Neural cell (in vitro differentiated cells): ENCODE data around the gene LPP. TPM values are rescaled to one million over a fixed set of nuclear protein-coding genes. Genes with fewer than 3 reads are reported as not detected.

Experiments
- H2AFZ ChIP-seq: fragments of 200-600, 300-800 bp; sonication (generic), shearing (Covaris generic); 2 replicates; pipeline ENCODE4 v1.6.0; 2014; ENCODE audit warnings: low read depth, mild to moderate bottlenecking, antibody characterized with exemption, low read length, moderate library complexity
- H3F3A ChIP-seq: fragments of 200-600 bp; shearing (Covaris generic); 2 replicates; pipeline ENCODE4 v1.6.1; 2016; ENCODE audit warnings: mild to moderate bottlenecking, moderate library complexity, mixed read lengths, antibody characterized with exemption, low read length; ENCODE audit not compliant: insufficient read depth, poor library complexity, severe bottlenecking
- H3K27ac ChIP-seq: fragments of 200-600, 300-800 bp; sonication (generic), shearing (Covaris generic); 2 replicates; pipeline ENCODE4 v1.5.1; 2014; ENCODE audit warnings: mild to moderate bottlenecking, low read length, moderate library complexity
- H3K27me3 ChIP-seq: fragments of 300-800, 200-600 bp; sonication (generic), shearing (Covaris generic); 2 replicates; pipeline ENCODE4 v1.6.0; 2014; ENCODE audit warnings: mild to moderate bottlenecking, low read depth, low read length, moderate library complexity; ENCODE audit not compliant: insufficient read depth
- H3K36me3 ChIP-seq: fragments of 300-800, 200-600 bp; sonication (generic), shearing (Covaris generic); 2 replicates; pipeline ENCODE4 v1.5.1; 2014; ENCODE audit warnings: mild to moderate bottlenecking, antibody characterized with exemption, low read length, moderate library complexity; ENCODE audit not compliant: insufficient read depth
- H3K4me2 ChIP-seq: fragments of 300-800, 200-600 bp; sonication (generic), shearing (Covaris generic); 2 replicates; pipeline ENCODE4 v1.6.0; 2014; ENCODE audit warnings: mild to moderate bottlenecking, low read length
- H3K4me3 ChIP-seq: fragments of 300-800, 200-600 bp; sonication (generic), shearing (Covaris generic); 2 replicates; pipeline ENCODE4 v1.5.1; 2014; ENCODE audit warnings: mild to moderate bottlenecking, low read length, moderate library complexity
- H3K79me2 ChIP-seq: fragments of 200-600 bp; shearing (Covaris generic); replicated peaks from 2 replicates; pipeline ENCODE4 v1.6.0; 2014; ENCODE audit warnings: mild to moderate bottlenecking, low read length, moderate library complexity; ENCODE audit not compliant: insufficient read depth
- H3K9ac ChIP-seq: fragments of 300-800, 200-600 bp; sonication (generic), shearing (Covaris generic); 2 replicates; pipeline ENCODE4 v1.6.1; 2016; ENCODE audit warnings: mild to moderate bottlenecking, low read length, mixed read lengths
- H3K9me2 ChIP-seq: fragments of 200-600 bp; shearing (Covaris generic); 2 replicates; pipeline ENCODE4 v1.6.1; 2016; ENCODE audit warnings: mild to moderate bottlenecking, low read length, mixed read lengths; ENCODE audit not compliant: insufficient read depth
- H3K9me3 ChIP-seq: fragments of 200-600, 300-800 bp; sonication (generic), shearing (Covaris generic); 2 replicates; pipeline ENCODE4 v1.6.1; 2016; ENCODE audit warnings: mild to moderate bottlenecking, mixed run types, low read length, moderate library complexity, mixed read lengths
- H4K20me1 ChIP-seq: fragments of 200-600 bp; shearing (Covaris generic); 2 replicates; pipeline ENCODE4 v1.6.1; 2016; ENCODE audit warnings: mild to moderate bottlenecking, mixed run types; ENCODE audit not compliant: insufficient read depth
- CTCF ChIP-seq: fragments of 450-650 bp; IDR thresholded peaks from 2 replicates; pipeline ENCODE4 v1.5.1; 2014; ENCODE audit warnings: antibody characterized with exemption, mild to moderate bottlenecking, moderate library complexity; ENCODE audit not compliant: poor library complexity, severe bottlenecking
- EP300 ChIP-seq: fragments of 450-650 bp; conservative IDR thresholded peaks from 2 replicates; pipeline ENCODE4 v1.6.1; 2014; ENCODE audit warnings: antibody characterized with exemption, mild to moderate bottlenecking, moderate library complexity; ENCODE audit not compliant: poor library complexity, severe bottlenecking
- EZH2 ChIP-seq: fragments of 200-600, 300-800 bp; shearing (Covaris generic), sonication (generic); IDR thresholded peaks from 2 replicates; pipeline ENCODE4 v1.6.1; 2014; ENCODE audit warnings: antibody characterized with exemption, low read length, borderline replicate concordance, mild to moderate bottlenecking; ENCODE audit not compliant: insufficient read depth, poor library complexity, severe bottlenecking
- MXI1 ChIP-seq: fragments of 450-650 bp; conservative IDR thresholded peaks from 2 replicates; pipeline ENCODE4 v1.6.1; 2014; ENCODE audit warnings: antibody characterized with exemption, mild to moderate bottlenecking; ENCODE audit not compliant: poor library complexity, severe bottlenecking
- POLR2AphosphoS5 ChIP-seq: IDR thresholded peaks from 2 replicates; pipeline ENCODE4 v1.6.1; 2012
- RAD21 ChIP-seq: fragments of 450-650 bp; conservative IDR thresholded peaks from 2 replicates; pipeline ENCODE4 v1.6.1; 2014; ENCODE audit warnings: antibody characterized with exemption, mild to moderate bottlenecking, moderate library complexity
- REST ChIP-seq: IDR thresholded peaks from 2 replicates; pipeline ENCODE4 v1.6.1; 2012; ENCODE audit warnings: borderline replicate concordance
- SMC3 ChIP-seq: fragments of 450-650 bp; conservative IDR thresholded peaks from 2 replicates; pipeline ENCODE4 v1.6.1; 2014; ENCODE audit warnings: antibody characterized with exemption, mild to moderate bottlenecking, moderate library complexity; ENCODE audit not compliant: poor library complexity
- TAF1 ChIP-seq: IDR thresholded peaks from 2 replicates; pipeline ENCODE4 v1.6.1; 2012; ENCODE audit warnings: low read depth
- polyA plus RNA-seq: library from polyadenylated mRNA; depleted of rRNA; stranded (reverse); fragments of >200 nt; gene quantifications from 2 replicates; pipeline ENCODE4 v1.2.3, GENCODE V29; 2014

The LPP gene
- polyA plus RNA-seq, 1 donor from 2014 or later: 3.0 TPM

GRCh38 chr3:188316723-188317070 is 162.7 kb downstream of the LPP start:
- no peaks in the 10 kb centered on the region for H3K27me3 ChIP-seq
- H3K4me3 ChIP-seq: no peak overlapping the region
- H3F3A ChIP-seq: no peaks in the 10 kb centered on the region
- H3K79me2 ChIP-seq: no peaks in the 10 kb centered on the region
- no peak overlapping the region for H3K9ac ChIP-seq
- TF ChIP-seq REST: no peak
- TF ChIP-seq SMC3: no peak
- no peak for TF ChIP-seq EZH2
- TF ChIP-seq TAF1: no peak
- no peak for TF ChIP-seq POLR2AphosphoS5
- no peak for TF ChIP-seq MXI1
- TF ChIP-seq RAD21: no peak
- TF ChIP-seq CTCF: no peak
- no peak for TF ChIP-seq EP300
- no peak overlapping the region for H2AFZ ChIP-seq
- H3K9me2 ChIP-seq: no peaks in the 10 kb centered on the region
- H3K4me2 ChIP-seq: no peak overlapping the region
- no peaks in the 10 kb centered on the region for H3K36me3 ChIP-seq
- no peaks in the 10 kb centered on the region for H4K20me1 ChIP-seq
- H3K9me3 ChIP-seq: no peaks in the 10 kb centered on the region
- H3K27ac ChIP-seq: no peak overlapping the region

GRCh38 chr3:188319569-188319968 is 165.6 kb downstream of the LPP start:
- no peaks in the 10 kb centered on the region for H3K79me2 ChIP-seq
- H3K9ac ChIP-seq: no peak overlapping the region
- H3K9me3 ChIP-seq: no peaks in the 10 kb centered on the region
- no peaks in the 10 kb centered on the region for H3F3A ChIP-seq
- no peak overlapping the region for H3K27ac ChIP-seq
- no peaks in the 10 kb centered on the region for H3K9me2 ChIP-seq
- H3K4me3 ChIP-seq: no peak overlapping the region
- H4K20me1 ChIP-seq: no peaks in the 10 kb centered on the region
- no peak overlapping the region for H3K4me2 ChIP-seq
- no peak for TF ChIP-seq MXI1
- TF ChIP-seq TAF1: no peak
- no peak for TF ChIP-seq EP300
- TF ChIP-seq REST: no peak
- TF ChIP-seq POLR2AphosphoS5: no peak
- TF ChIP-seq SMC3: no peak
- TF ChIP-seq EZH2: no peak
- no peak for TF ChIP-seq CTCF
- no peak for TF ChIP-seq RAD21
- no peaks in the 10 kb centered on the region for H3K27me3 ChIP-seq
- H3K36me3 ChIP-seq: no peaks in the 10 kb centered on the region
- no peak overlapping the region for H2AFZ ChIP-seq
